Measurements from ENCODE around the gene QRICH2. TPM values are rescaled to one million over a fixed set of nuclear protein-coding genes. Genes with fewer than 3 reads are reported as not detected.
"Not testable (repeated sequence)": the region's sequence is repeated elsewhere in the genome, so short reads cannot be mapped to it uniquely, and the experiment has no call there.

Gene QRICH2
- total RNA-seq, 2 experiments from 2014 or later, result 1.4 to 1.9 TPM

- CTCF ChIA-PET, result interaction anchor here (1.9 to 4.1 kb wide), 3 partner anchors 9 to 115 kb away, joined by 5 to 16 read pairs (median 8); no protein-coding TSS in a partner anchor
- POLR2A ChIA-PET, result interaction anchor here (1.8 to 7.1 kb wide), 5 partner anchors 9 to 57 kb away, joined by 5 to 147 read pairs (median 16); partner anchors contain the start of gene UBALD2
- peaks cover 62% of the 10 kb centered on the region for H3K4me1 Mint-ChIP-seq
- H3K27me3 Mint-ChIP-seq, result peaks cover 3% of the 10 kb centered on the region
- H3K36me3 Mint-ChIP-seq (ENCODE audit: low read depth), result peaks cover 54% of the 10 kb centered on the region
- H3K27ac Mint-ChIP-seq, result no peak overlapping the region
- peaks cover 2% of the 10 kb centered on the region for H3K9me3 Mint-ChIP-seq
- no peak for DNase-seq
- H3K4me3 Mint-ChIP-seq, result no peak overlapping the region
Observed at GRCh38 chr17:76236603-76237002, 71.5 kb downstream of the QRICH2 start.

GRCh38 chr17:76235883-76236282, 72.2 kb downstream of the QRICH2 start:
- Mint-ChIP-seq H3K27ac (no peak overlapping the region), H3K9me3 (peaks cover 2% of the 10 kb centered on the region), H3K4me1 (peaks cover 56% of the 10 kb centered on the region), H3K4me3 (no peak overlapping the region), H3K36me3 (ENCODE audit: low read depth) (peaks cover 53% of the 10 kb centered on the region), H3K27me3 (peaks cover under 1% of the 10 kb centered on the region)
- ChIA-PET POLR2A (interaction anchor here (0.6 to 7.1 kb wide), 6 partner anchors 10 to 56 kb away, joined by 3 to 147 read pairs (median 11); partner anchors contain the start of gene UBALD2), CTCF (interaction anchor here (2.3 to 4.1 kb wide), 2 partner anchors 10 to 43 kb away, joined by 8 to 16 read pairs; no protein-coding TSS in a partner anchor)
- DNase-seq, result no peak

- Mint-ChIP-seq H3K36me3 (ENCODE audit: low read depth) (peaks cover 60% of the 10 kb centered on the region), H3K4me3 (peak overlapping the region; percentile 11), H3K27me3 (no peaks in the 10 kb centered on the region), H3K27ac (peak overlapping the region; percentile 9), H3K4me1 (peaks cover 59% of the 10 kb centered on the region), H3K9me3 (peaks cover 2% of the 10 kb centered on the region)
- ChIA-PET CTCF (interaction anchor here (1.5 kb wide), 2 partner anchors 13 to 41 kb away, joined by 4 to 6 read pairs; no protein-coding TSS in a partner anchor), POLR2A (interaction anchor here (0.7 to 7.1 kb wide), 5 partner anchors 11 to 44 kb away, joined by 3 to 41 read pairs (median 7); partner anchors contain the start of gene UBALD2)
- no peak for DNase-seq
Observed at GRCh38 chr17:76234354-76234679, 73.8 kb downstream of the QRICH2 start.

GRCh38 chr17:76233588-76234353, 74.3 kb downstream of the QRICH2 start:
- Mint-ChIP-seq H3K27ac (peak overlapping the region; percentile 9), H3K9me3 (peaks cover 2% of the 10 kb centered on the region), H3K4me1 (peaks cover 58% of the 10 kb centered on the region), H3K36me3 (ENCODE audit: low read depth) (peaks cover 62% of the 10 kb centered on the region), H3K27me3 (no peaks in the 10 kb centered on the region), H3K4me3 (no peak overlapping the region)
- CTCF ChIA-PET, result interaction anchor here (1.0 to 1.5 kb wide), 3 partner anchors 9 to 41 kb away, joined by 3 to 6 read pairs (median 4); no protein-coding TSS in a partner anchor
- DNase-seq, result no peak
- POLR2A ChIA-PET, result interaction anchor here (0.6 to 7.1 kb wide), 8 partner anchors 12 to 45 kb away, joined by 3 to 41 read pairs (median 6); partner anchors contain the start of gene UBALD2

- no peaks in the 10 kb centered on the region for H3K27me3 Mint-ChIP-seq
- H3K4me3 Mint-ChIP-seq, result no peak overlapping the region
- no peak for DNase-seq
- ChIA-PET CTCF (no interaction called here), POLR2A (interaction anchor here (1.1 to 2.1 kb wide), 4 partner anchors 24 to 40 kb away, joined by 5 to 8 read pairs (median 6); no protein-coding TSS in a partner anchor)
- peaks cover 50% of the 10 kb centered on the region for H3K4me1 Mint-ChIP-seq
- H3K36me3 Mint-ChIP-seq (ENCODE audit: low read depth), result peaks cover 57% of the 10 kb centered on the region
- no peak overlapping the region for H3K27ac Mint-ChIP-seq
- H3K9me3 Mint-ChIP-seq, result peaks cover 2% of the 10 kb centered on the region
Observed at GRCh38 chr17:76232342-76232741, 75.7 kb downstream of the QRICH2 start.

- Mint-ChIP-seq H3K36me3 (ENCODE audit: low read depth) (peaks cover 44% of the 10 kb centered on the region), H3K4me1 (peaks cover 19% of the 10 kb centered on the region)
- POLR2A ChIA-PET, H3K27ac Mint-ChIP-seq, CTCF ChIA-PET, DNase-seq, H3K4me3 Mint-ChIP-seq, H3K9me3 Mint-ChIP-seq, H3K27me3 Mint-ChIP-seq: not testable (repeated sequence)
Observed at GRCh38 chr17:76226749-76227148, 81.3 kb downstream of the QRICH2 start.

GRCh38 chr17:76225373-76226086, 82.5 kb downstream of the QRICH2 start:
- H3K27me3 Mint-ChIP-seq, H3K9me3 Mint-ChIP-seq, H3K27ac Mint-ChIP-seq, DNase-seq, CTCF ChIA-PET, H3K4me3 Mint-ChIP-seq: not testable (repeated sequence)
- Mint-ChIP-seq H3K4me1 (peaks cover 18% of the 10 kb centered on the region), H3K36me3 (ENCODE audit: low read depth) (peaks cover 43% of the 10 kb centered on the region)
- POLR2A ChIA-PET, result interaction anchor here (2.2 kb wide), 1 partner anchor 16 kb away, joined by 5 read pairs; no protein-coding TSS in a partner anchor

Other genes starting within 250 kb of the QRICH2 start
- gene SRP68, start 235.8 kb downstream of the QRICH2 start, total RNA-seq, result 10 to 100 TPM; 92.8 to 94.6 TPM
- under 1 TPM; 0.38 to 0.40 TPM for gene GALR2, start 233.5 kb downstream of the QRICH2 start, total RNA-seq
- gene ZACN, start 229.1 kb downstream of the QRICH2 start, total RNA-seq, result under 1 TPM; 0.48 TPM
- gene EXOC7, start 204.5 kb downstream of the QRICH2 start, total RNA-seq, result 100 to 1,000 TPM; 119 to 120 TPM
- under 1 TPM; 0.13 to 0.15 TPM for gene FOXJ1, start 167.0 kb downstream of the QRICH2 start, total RNA-seq
- gene RNF157, start 67.8 kb downstream of the QRICH2 start, total RNA-seq, result 10 to 100 TPM; 79.8 to 83.9 TPM
- gene UBALD2, start 42.9 kb downstream of the QRICH2 start, total RNA-seq, result 100 to 1,000 TPM; 524 to 546 TPM
- gene PRPSAP1, start 45.6 kb upstream of the QRICH2 start, total RNA-seq, result 10 to 100 TPM; 59.9 to 66.7 TPM
- gene SPHK1, start 76.3 kb upstream of the QRICH2 start, total RNA-seq, result 1 to 10 TPM; 2.8 to 3.4 TPM
- gene UBE2O, start 144.9 kb upstream of the QRICH2 start, total RNA-seq, result 10 to 100 TPM; 26.5 to 28.9 TPM
- not detected for gene AANAT, start 159.3 kb upstream of the QRICH2 start, total RNA-seq
- 10 to 100 TPM; 33.2 to 33.8 TPM for gene RHBDF2, start 193.1 kb upstream of the QRICH2 start, total RNA-seq
- gene CYGB, start 229.4 kb upstream of the QRICH2 start, total RNA-seq, result not detected
- not detected for gene PRCD, start 231.8 kb upstream of the QRICH2 start, total RNA-seq